Activated naive CD4-positive, alpha-beta T cell treated with anti-CD3 and anti-CD28 coated beads, Interleukin-2, amount 50 U/mL, for 24 hours (primary cell): ENCODE data around the gene RAMACL.

ENCODE experiments used
- H3K27ac Mint-ChIP-seq: one replicate; pipeline ENCODE4 v1.8.0; 2021; ENCODE audit warnings: mild to moderate bottlenecking, mixed read lengths
- H3K27me3 Mint-ChIP-seq: one replicate; pipeline ENCODE4 v1.8.0; 2021; ENCODE audit warnings: mixed read lengths
- H3K36me3 Mint-ChIP-seq: one replicate; pipeline ENCODE4 v1.8.0; 2021; ENCODE audit warnings: mixed read lengths
- H3K4me1 Mint-ChIP-seq: one replicate; pipeline ENCODE4 v1.8.0; 2021; ENCODE audit warnings: mixed read lengths
- H3K4me3 Mint-ChIP-seq: one replicate; pipeline ENCODE4 v1.8.0; 2021; ENCODE audit warnings: mild to moderate bottlenecking, mixed read lengths
- H3K9me3 Mint-ChIP-seq: one replicate; pipeline ENCODE4 v1.8.0; 2021; ENCODE audit warnings: mixed read lengths

RAMACL gene

GRCh38 chr6:166575205-166575604 is 11.3 kb downstream of the RAMACL start:
- Mint-ChIP-seq H3K36me3 (peaks cover 9% of the 10 kb centered on the region), H3K9me3 (peaks cover 6% of the 10 kb centered on the region)

GRCh38 chr6:166573511-166574216 is 12.8 kb downstream of the RAMACL start:
- peaks cover 6% of the 10 kb centered on the region for H3K9me3 Mint-ChIP-seq
- no peaks in the 10 kb centered on the region for H3K4me1 Mint-ChIP-seq
- no peak overlapping the region for H3K27ac Mint-ChIP-seq
- H3K4me3 Mint-ChIP-seq = no peak overlapping the region
- H3K27me3 Mint-ChIP-seq = no peaks in the 10 kb centered on the region
- peaks cover 9% of the 10 kb centered on the region for H3K36me3 Mint-ChIP-seq

More at GRCh38 chr6:166575205-166575604, 11.3 kb downstream of the RAMACL start:
- H3K4me3 Mint-ChIP-seq = no peak overlapping the region
- H3K4me1 Mint-ChIP-seq = no peaks in the 10 kb centered on the region
- H3K27me3 Mint-ChIP-seq = no peaks in the 10 kb centered on the region
- no peak overlapping the region for H3K27ac Mint-ChIP-seq

GRCh38 chr6:166572370-166573261 is 13.9 kb downstream of the RAMACL start:
- H3K9me3 Mint-ChIP-seq = peaks cover 6% of the 10 kb centered on the region
- H3K4me3 Mint-ChIP-seq = no peak overlapping the region
- H3K27ac Mint-ChIP-seq = peak overlapping the region; percentile 43
- no peaks in the 10 kb centered on the region for H3K4me1 Mint-ChIP-seq
- H3K36me3 Mint-ChIP-seq = peaks cover 9% of the 10 kb centered on the region
- H3K27me3 Mint-ChIP-seq = no peaks in the 10 kb centered on the region

DNA sequence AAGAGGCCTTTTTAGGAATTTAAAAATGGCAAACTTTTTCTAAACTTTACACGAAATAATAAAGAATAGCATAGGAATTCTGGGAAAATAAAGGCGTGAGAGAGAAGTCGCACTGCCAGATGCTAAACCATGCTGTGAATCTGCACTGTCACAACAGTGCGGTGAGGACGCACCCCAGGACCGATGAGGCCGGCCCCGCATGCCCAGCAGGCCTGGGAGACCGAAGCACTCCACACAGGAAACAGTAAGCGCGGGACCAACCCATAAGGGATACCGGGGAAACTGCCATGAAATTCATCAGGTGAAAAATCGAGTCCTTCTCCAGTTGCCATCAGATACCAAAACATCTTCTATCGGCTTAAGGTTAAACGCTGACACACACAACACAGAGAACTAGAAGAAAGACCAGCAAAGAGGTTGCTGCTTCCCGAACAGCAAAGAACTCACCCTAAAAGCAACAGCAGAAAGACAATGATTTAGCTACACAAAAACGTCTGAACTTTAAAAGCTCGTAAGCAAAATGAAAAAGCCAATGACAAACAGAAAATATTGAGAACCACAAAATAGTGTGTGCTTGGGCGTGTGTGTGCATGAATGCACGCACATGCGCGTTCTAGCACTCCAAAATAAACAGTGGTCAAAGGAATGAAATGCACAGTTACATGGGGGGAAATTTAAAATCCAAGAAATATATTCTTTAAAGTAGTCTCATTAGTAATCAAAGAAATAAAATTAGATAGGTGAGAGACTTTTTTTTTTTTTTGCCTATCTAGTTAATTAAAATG is 15.4 kb downstream of the RAMACL start:
- H3K27me3 Mint-ChIP-seq = no peaks in the 10 kb centered on the region

GRCh38 chr6:166569206-166569605 is 17.3 kb downstream of the RAMACL start:
- Mint-ChIP-seq H3K4me1 (no peaks in the 10 kb centered on the region), H3K36me3 (no peaks in the 10 kb centered on the region), H3K9me3 (no peaks in the 10 kb centered on the region), H3K27ac (no peak overlapping the region), H3K4me3 (no peak overlapping the region), H3K27me3 (no peaks in the 10 kb centered on the region)

More for the DNA sequence above, 15.4 kb downstream of the RAMACL start:
- H3K9me3 Mint-ChIP-seq = peaks cover 6% of the 10 kb centered on the region
- no peak overlapping the region for H3K27ac Mint-ChIP-seq
- H3K4me1 Mint-ChIP-seq = no peaks in the 10 kb centered on the region
- H3K36me3 Mint-ChIP-seq = peaks cover 3% of the 10 kb centered on the region
- no peak overlapping the region for H3K4me3 Mint-ChIP-seq

DNA sequence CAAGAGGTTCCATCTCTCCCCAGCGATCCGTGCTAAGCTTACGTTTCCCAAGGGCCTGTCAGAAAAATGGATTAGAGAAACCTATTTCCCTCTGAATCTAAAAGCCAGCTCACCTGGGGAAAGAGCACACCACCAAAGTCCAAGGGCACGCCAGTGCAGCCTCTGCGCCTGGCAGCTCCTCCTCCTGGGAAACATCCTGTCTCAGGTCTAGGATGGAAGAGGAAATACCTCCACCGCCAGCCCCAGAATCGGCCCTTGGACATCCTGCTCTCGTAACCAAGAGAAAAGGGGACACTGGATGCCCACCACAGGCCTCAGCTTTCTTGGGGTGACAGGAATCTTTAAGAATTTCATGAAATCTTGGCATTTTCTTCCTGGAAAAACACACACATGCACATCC is 18.7 kb downstream of the RAMACL start:
- Mint-ChIP-seq H3K4me3 (no peak overlapping the region), H3K9me3 (no peaks in the 10 kb centered on the region), H3K36me3 (no peaks in the 10 kb centered on the region), H3K27ac (no peak overlapping the region), H3K27me3 (no peaks in the 10 kb centered on the region), H3K4me1 (no peaks in the 10 kb centered on the region)

DNA sequence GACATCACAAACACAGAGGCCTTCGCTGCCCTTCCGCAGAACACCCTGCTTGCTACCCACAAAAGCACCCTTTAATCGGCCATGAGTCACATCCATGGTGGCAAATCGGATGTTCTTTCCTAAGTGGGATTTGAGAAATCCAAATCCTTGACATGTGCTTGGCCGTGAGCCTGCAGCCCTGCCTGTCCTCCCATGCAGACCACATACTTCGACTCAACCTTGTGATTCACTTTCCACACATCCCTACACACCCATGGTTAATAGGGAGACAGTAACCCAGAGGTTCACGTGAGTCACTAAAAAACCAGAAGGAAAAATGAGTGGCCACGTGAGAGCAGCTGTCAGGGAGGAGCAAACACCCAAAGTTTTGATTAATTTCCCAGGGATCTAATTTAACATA is 19.4 kb downstream of the RAMACL start:
- no peak overlapping the region for H3K4me3 Mint-ChIP-seq
- no peaks in the 10 kb centered on the region for H3K4me1 Mint-ChIP-seq
- no peaks in the 10 kb centered on the region for H3K27me3 Mint-ChIP-seq
- no peaks in the 10 kb centered on the region for H3K36me3 Mint-ChIP-seq
- H3K9me3 Mint-ChIP-seq = no peaks in the 10 kb centered on the region
- H3K27ac Mint-ChIP-seq = no peak overlapping the region

GRCh38 chr6:166566026-166567011 is 20.2 kb downstream of the RAMACL start:
- H3K27ac Mint-ChIP-seq = no peak overlapping the region
- H3K4me1 Mint-ChIP-seq = no peaks in the 10 kb centered on the region
- H3K4me3 Mint-ChIP-seq = no peak overlapping the region
- H3K9me3 Mint-ChIP-seq = no peaks in the 10 kb centered on the region
- H3K27me3 Mint-ChIP-seq = no peaks in the 10 kb centered on the region
- H3K36me3 Mint-ChIP-seq = peaks cover 1% of the 10 kb centered on the region

DNA sequence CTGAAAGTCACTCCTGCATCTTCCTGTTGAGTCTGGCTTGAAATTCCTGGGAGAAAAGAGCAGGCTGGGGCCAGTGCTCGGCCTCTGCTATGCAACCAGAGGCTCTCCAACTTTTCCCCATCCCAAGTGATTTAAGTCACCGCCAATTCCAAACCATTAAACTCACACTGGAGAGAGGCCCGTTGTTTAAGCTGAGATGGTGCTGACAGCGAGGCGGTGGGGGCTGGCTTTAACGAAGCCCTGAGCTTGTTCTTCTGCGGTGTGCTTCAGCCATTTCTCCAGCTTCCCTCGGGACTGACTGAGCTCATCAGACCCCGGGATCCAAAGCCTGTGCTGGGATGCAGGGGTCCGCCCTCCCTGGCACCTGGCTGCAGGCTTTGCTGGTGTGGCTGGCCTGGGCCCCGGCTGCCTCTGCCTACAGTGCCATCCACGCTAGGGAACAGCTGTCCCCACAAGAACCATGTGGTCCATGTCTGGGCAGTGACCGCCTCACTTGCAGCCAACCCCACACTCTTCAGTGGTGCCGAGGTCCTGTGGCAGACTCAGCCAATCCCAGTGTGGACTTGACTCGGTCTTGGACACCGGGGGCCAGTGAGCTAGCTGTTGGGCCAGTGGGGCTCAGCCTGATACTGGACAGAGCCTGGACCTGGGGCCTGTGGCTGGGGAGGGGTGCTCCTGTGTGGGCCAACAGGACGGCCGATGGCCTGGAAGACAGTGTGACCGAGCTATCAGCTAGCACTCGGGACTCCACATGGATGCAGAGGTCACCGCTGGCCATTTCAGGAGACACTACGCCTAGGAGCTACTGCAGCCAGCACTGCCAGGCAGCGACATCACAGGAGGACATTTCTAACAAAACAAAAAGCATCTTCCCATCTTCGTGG is 21.2 kb downstream of the RAMACL start:
- Mint-ChIP-seq H3K9me3 (no peaks in the 10 kb centered on the region), H3K27ac (no peak overlapping the region), H3K27me3 (no peaks in the 10 kb centered on the region), H3K4me1 (no peaks in the 10 kb centered on the region), H3K36me3 (peaks cover 1% of the 10 kb centered on the region), H3K4me3 (no peak overlapping the region)

- Mint-ChIP-seq H3K27ac (no peak overlapping the region), H3K9me3 (peaks cover 5% of the 10 kb centered on the region), H3K4me3 (no peak overlapping the region), H3K36me3 (peaks cover 6% of the 10 kb centered on the region), H3K27me3 (no peaks in the 10 kb centered on the region), H3K4me1 (no peaks in the 10 kb centered on the region)
Observed at GRCh38 chr6:166563805-166564204, 22.7 kb downstream of the RAMACL start.

- H3K27me3 Mint-ChIP-seq = no peaks in the 10 kb centered on the region
- H3K9me3 Mint-ChIP-seq = peaks cover 6% of the 10 kb centered on the region
- no peak overlapping the region for H3K27ac Mint-ChIP-seq
- peaks cover 6% of the 10 kb centered on the region for H3K36me3 Mint-ChIP-seq
- no peak overlapping the region for H3K4me3 Mint-ChIP-seq
- H3K4me1 Mint-ChIP-seq = no peaks in the 10 kb centered on the region
Observed at GRCh38 chr6:166563200-166563599, 23.3 kb downstream of the RAMACL start.

DNA sequence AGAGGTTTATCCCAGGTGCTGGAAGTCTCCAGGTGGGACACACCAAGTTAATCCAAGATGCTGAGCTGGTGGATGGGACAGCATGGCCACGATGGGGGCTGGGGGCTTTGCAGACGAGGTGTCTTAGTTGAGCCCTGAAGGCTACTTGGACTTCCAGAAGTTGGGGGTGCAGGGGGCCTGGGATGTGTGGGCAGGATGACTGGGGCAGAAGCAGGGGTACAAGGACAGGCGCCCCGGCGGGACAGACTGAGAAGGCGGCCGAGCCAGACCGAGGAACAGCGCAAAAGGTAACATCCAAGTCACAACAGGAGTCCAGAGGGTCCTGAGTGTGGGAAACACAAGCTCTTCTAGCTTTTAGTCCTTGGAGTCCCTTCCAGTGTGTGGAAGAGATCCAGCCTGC is 23.8 kb downstream of the RAMACL start:
- no peaks in the 10 kb centered on the region for H3K4me1 Mint-ChIP-seq
- H3K4me3 Mint-ChIP-seq = no peak overlapping the region
- H3K27me3 Mint-ChIP-seq = no peaks in the 10 kb centered on the region
- H3K36me3 Mint-ChIP-seq = peaks cover 6% of the 10 kb centered on the region
- peaks cover 6% of the 10 kb centered on the region for H3K9me3 Mint-ChIP-seq
- H3K27ac Mint-ChIP-seq = no peak overlapping the region

DNA sequence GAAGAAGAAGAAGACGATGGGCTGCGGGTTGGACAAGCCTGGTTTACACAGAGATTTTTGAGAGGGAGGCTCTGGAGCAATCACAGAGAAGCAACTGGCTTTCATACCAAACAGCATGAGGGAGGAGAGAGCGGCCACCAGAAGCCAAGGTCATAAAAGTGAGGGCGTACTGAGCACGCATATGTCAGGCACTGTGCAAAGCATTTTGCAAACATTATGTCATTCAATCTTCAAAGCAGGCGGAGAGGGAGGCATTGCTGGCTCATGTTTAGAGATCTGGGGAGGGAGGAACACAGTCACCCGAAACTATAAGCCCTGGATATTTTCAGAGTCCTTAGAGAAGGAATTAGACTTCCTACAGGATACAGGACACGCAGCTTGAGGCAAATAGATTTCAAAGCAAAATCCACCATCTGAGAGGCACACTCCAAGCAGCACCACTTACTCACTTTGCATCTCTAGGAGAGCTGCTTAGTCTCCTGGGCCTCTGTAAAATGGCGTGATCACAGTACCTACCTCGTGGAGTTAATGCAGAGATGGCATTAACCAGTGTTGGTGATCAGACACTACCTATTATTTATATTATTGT is 24.6 kb downstream of the RAMACL start:
- Mint-ChIP-seq H3K27ac (no peak overlapping the region), H3K4me1 (peaks cover 6% of the 10 kb centered on the region), H3K36me3 (peaks cover 6% of the 10 kb centered on the region), H3K4me3 (no peak overlapping the region), H3K9me3 (peaks cover 6% of the 10 kb centered on the region), H3K27me3 (peaks cover 2% of the 10 kb centered on the region)

DNA sequence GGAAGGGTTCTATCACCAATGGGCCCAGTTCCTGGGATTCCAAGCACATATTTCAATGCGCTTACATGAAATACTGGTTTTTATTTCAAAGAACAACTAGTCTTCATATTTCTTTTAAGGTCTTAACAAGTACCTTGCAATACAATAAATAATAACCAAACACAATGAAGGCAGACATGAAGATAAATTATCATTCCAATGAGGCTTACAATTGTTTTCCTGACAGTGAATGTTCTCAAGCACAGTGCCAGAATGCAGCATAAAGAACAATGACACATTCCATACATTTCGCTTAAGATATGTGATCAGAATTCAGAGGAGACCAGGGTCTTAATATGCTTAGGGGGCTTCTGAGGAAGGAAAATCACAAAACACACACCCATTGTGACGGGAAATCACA is 26.3 kb downstream of the RAMACL start:
- peaks cover 2% of the 10 kb centered on the region for H3K27me3 Mint-ChIP-seq
- H3K9me3 Mint-ChIP-seq = peaks cover 6% of the 10 kb centered on the region
- peaks cover 6% of the 10 kb centered on the region for H3K36me3 Mint-ChIP-seq
- H3K27ac Mint-ChIP-seq = no peak overlapping the region
- H3K4me3 Mint-ChIP-seq = no peak overlapping the region
- peaks cover 6% of the 10 kb centered on the region for H3K4me1 Mint-ChIP-seq
